GM20000 (cell line): ENCODE measurements around the gene RPL29.
"Not testable (repeated sequence)": the region's sequence is repeated elsewhere in the genome, so short reads cannot be mapped to it uniquely, and the experiment has no call there.

ENCODE experiments used
- DNase-seq: peaks from one replicate; pipeline ENCODE4 v3.0.0; 2012; ENCODE audit warnings: low spot score
- CTCF ChIP-seq: IDR thresholded peaks from 2 replicates; pipeline ENCODE4 v1.5.1; 2012; ENCODE audit warnings: mild to moderate bottlenecking, control low read depth; ENCODE audit errors: extremely low read depth, missing control alignments

Gene RPL29

GRCh38 chr3:52039426-52039825 lies 43.7 kb upstream of the RPL29 start:
- no peak for DNase-seq
- TF ChIP-seq CTCF, result no peak

- no peak for TF ChIP-seq CTCF
- DNase-seq, result no peak
Observed at GRCh38 chr3:52038227-52038626, 42.5 kb upstream of the RPL29 start.

GRCh38 chr3:52037291-52037690 lies 41.6 kb upstream of the RPL29 start:
- no peak for DNase-seq
- TF ChIP-seq CTCF, result no peak

- no peak for TF ChIP-seq CTCF
- DNase-seq, result no peak
Observed at GRCh38 chr3:52036829-52037228, 41.1 kb upstream of the RPL29 start.

GRCh38 chr3:52036222-52036694 lies 40.6 kb upstream of the RPL29 start:
- no peak for TF ChIP-seq CTCF
- no peak for DNase-seq

- DNase-seq, result no peak
Observed at GRCh38 chr3:52034651-52035050, 39.0 kb upstream of the RPL29 start.

GRCh38 chr3:52034212-52034611 lies 38.5 kb upstream of the RPL29 start:
- TF ChIP-seq CTCF, result no peak
- no peak for DNase-seq

More at GRCh38 chr3:52034651-52035050, 39.0 kb upstream of the RPL29 start:
- no peak for TF ChIP-seq CTCF

- not testable (repeated sequence) for DNase-seq
Observed at GRCh38 chr3:52033748-52034147, 38.1 kb upstream of the RPL29 start.
